ENCODE data around the gene WSB1. TPM values are rescaled to one million over a fixed set of nuclear protein-coding genes. Genes with fewer than 3 reads are reported as not detected.

WSB1 gene
- total and polyA plus RNA-seq, 12 donors = 42.5 to 125 (median 60.5) TPM

DNA sequence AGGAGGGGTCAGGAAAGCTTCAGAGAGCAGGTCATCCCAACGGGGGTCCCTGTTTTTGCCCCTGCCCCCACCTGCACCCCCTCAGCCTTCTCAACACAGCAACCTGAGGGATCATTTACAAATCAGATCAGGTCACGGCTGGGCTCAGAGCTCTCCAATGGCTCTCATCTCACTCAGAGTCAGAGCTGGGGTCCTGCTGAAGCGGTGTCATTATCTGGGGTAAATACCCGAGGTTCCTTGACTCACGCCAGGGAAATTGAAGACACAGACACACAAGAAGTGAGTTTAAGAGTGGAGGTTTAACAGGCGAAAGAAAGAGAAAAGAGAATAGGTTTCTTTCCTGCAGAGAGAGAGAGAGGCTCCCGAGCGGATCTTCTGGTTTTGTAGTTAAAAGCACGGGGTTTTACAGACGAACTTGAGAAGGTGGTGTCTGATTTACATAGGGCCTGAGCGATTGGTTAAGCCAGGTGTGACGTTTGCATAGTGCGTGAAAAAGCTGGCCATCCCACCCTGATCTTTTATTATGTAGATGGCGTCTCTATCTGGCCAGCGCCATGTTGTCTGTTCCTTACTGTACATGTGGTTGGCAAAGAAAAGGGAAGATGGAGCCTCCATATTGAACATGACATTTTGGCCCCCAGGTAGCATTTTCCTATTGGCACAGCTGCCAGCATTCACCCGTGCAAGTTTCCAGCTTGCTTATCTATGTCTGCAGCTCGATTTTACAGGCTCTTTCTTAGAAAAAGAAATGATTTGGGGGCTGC lies 51.4 kb downstream of the WSB1 start:
- H3K4me1 ChIP-seq = peaks cover 7 to 51% (median 36%) of the 10 kb centered on the region in 9 donors
- no peaks in the 10 kb centered on the region for H3K27me3 ChIP-seq
- peak overlapping the region in 1 of 10 donors; percentile 2 for H3K4me3 ChIP-seq
- no peak for DNase-seq
- peak overlapping the region in 2 of 10 donors; percentile 46 to 75 for H3K27ac ChIP-seq
- no peaks in the 10 kb centered on the region for H3K36me3 ChIP-seq
- TF ChIP-seq, protein P1, sequence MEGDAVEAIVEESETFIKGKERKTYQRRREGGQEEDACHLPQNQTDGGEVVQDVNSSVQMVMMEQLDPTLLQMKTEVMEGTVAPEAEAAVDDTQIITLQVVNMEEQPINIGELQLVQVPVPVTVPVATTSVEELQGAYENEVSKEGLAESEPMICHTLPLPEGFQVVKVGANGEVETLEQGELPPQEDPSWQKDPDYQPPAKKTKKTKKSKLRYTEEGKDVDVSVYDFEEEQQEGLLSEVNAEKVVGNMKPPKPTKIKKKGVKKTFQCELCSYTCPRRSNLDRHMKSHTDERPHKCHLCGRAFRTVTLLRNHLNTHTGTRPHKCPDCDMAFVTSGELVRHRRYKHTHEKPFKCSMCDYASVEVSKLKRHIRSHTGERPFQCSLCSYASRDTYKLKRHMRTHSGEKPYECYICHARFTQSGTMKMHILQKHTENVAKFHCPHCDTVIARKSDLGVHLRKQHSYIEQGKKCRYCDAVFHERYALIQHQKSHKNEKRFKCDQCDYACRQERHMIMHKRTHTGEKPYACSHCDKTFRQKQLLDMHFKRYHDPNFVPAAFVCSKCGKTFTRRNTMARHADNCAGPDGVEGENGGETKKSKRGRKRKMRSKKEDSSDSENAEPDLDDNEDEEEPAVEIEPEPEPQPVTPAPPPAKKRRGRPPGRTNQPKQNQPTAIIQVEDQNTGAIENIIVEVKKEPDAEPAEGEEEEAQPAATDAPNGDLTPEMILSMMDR (IDR thresholded peaks at IDR 0.05) = no peak
- no peaks in the 10 kb centered on the region for H3K9me3 ChIP-seq
- no peak for ATAC-seq
- 54 to 69% methylated on average over 17 of the region's 17 CpGs for WGBS, 2 donors
- intact Hi-C loops (cut with DNase I) = no loop called here

DNA sequence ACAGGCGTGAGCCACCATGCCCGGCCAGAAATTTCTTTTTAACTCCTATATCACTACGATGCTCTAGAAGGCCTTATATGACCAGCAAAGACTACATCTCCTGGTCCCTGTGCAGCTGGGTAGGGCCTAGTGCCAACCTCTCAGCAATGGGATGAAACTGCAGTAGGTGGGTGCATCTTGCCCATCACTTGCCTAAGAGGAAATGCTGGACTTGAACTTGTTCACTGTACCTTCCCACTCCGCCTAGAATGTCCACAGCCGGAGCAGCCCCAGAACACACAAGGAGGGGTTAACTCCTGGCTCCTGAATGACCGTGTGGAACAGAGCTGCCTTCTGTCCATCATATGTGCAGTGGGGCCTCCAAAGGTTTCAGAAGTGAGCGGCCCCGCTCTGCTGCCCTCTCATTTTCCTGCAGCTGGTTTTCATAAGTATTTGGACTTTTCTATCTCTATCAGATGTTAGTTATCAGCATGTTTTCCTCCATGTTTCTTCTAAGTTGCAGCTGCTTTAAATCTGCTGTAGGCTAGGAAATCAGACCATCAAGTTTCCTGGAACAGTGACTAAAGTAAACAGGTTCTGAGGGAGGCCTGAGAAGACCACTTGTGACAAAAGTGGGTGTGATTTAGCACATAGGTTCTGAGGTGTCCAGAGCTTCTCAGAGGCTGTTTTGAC lies 52.5 kb downstream of the WSB1 start:
- peak overlapping the region in 2 of 10 donors; percentile 5 to 24 for H3K27ac ChIP-seq
- intact Hi-C loops (cut with DNase I) = no loop called here
- 90% methylated on average over 8 of the region's 8 CpGs for WGBS, 2 donors

DNA sequence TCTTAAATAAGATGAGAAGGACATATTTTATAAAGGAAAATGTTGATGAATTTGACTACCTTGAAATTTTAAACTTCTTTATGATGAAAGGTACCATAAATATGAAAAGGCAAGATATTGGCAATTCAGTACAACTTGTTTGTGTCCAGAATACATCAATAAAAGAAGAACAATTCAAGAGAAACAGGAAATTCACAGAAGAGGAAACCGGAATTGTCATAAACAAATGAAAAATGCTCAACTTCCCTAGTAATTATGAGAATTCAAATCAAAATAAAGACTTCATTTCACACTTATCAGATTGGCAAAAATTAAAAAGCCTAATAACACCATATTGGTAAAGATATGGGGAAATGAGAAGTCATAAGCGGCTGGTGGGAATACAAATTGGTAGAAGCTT lies 54.3 kb downstream of the WSB1 start:
- H3K4me1 ChIP-seq = peaks cover 9 to 54% (median 42%) of the 10 kb centered on the region in 9 donors
- ATAC-seq (no peak), DNase-seq (no peak)
- H3K36me3 ChIP-seq = no peaks in the 10 kb centered on the region
- TF ChIP-seq, protein P1 (IDR thresholded peaks at IDR 0.05) = no peak
- H3K9me3 ChIP-seq = no peaks in the 10 kb centered on the region
- intact Hi-C loops (cut with DNase I) = no loop called here
- no peaks in the 10 kb centered on the region for H3K27me3 ChIP-seq
- 72 to 76% methylated on average over 2 of the region's 2 CpGs for WGBS, 2 donors
- H3K4me3 ChIP-seq = peak overlapping the region in 3 of 10 donors; percentile 46 to 56 (median 48)
- H3K27ac ChIP-seq = peak overlapping the region in 5 of 10 donors; percentile 70 to 88 (median 80)

More for the DNA sequence above, 52.5 kb downstream of the WSB1 start:
- no peaks in the 10 kb centered on the region for H3K9me3 ChIP-seq
- ATAC-seq = no peak
- TF ChIP-seq, protein P1 (IDR thresholded peaks at IDR 0.05) = no peak
- H3K4me1 ChIP-seq = peaks cover 3 to 45% (median 28%) of the 10 kb centered on the region in 9 donors
- no peak overlapping the region for H3K4me3 ChIP-seq
- no peaks in the 10 kb centered on the region for H3K36me3 ChIP-seq
- no peak for DNase-seq
- no peaks in the 10 kb centered on the region for H3K27me3 ChIP-seq

DNA sequence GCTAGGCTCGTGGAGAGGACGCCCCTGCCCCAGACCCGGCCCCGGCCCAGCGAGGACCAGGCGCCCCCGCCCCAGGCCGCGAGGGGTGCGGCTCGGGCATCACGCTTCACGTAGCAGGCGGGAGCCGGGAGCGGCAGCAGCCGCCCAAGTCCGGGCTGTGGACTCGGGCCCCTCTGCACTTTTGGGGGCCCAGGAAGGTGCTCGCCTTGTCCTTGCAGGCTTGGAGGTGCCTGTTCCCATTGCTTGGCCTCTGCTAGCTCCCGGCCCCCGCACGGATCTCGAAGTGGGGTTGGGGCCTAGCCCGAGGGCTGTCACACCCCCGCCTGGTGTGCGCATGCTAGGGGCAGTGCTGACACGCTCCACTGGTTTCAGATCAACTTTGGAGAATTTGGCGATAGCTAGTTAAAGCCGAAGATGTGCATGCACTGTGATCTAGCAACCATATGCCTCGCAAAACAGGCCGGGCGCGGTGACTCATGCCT lies 55.7 kb downstream of the WSB1 start:
- TF ChIP-seq, protein P1 (IDR thresholded peaks at IDR 0.05) = no peak
- intact Hi-C loops (cut with DNase I) = loop anchor here in 8 of 10 donors (5.0 to 10.0 kb wide), 12 partner anchors 75 to 305 kb away; partner anchors contain the start of gene KSR1 (in 2 of the 8)
- ATAC-seq (no peak), DNase-seq (no peak)
- WGBS, 2 donors = 81 to 82% methylated on average over 32 to 34 of the region's 34 CpGs
- Histone ChIP-seq H3K4me3 (peak overlapping the region in 7 of 10 donors; percentile 28 to 56 (median 48)), H3K9me3 (no peaks in the 10 kb centered on the region), H3K36me3 (no peaks in the 10 kb centered on the region), H3K4me1 (peaks cover 11 to 50% (median 37%) of the 10 kb centered on the region in 9 donors), H3K27ac (peak overlapping the region in 9 of 10 donors; percentile 64 to 88 (median 80)), H3K27me3 (no peaks in the 10 kb centered on the region)
